Occipital lobe (tissue), 2 donors: ENCODE data around the gene MGST3. TPM values are rescaled to one million over a fixed set of nuclear protein-coding genes. Genes with fewer than 3 reads are reported as not detected.
"Not testable (repeated sequence)": the region's sequence is repeated elsewhere in the genome, so short reads cannot be mapped to it uniquely, and the experiment has no call there.

Source experiments
- DNase-seq: peaks from one replicate; lab custom pipeline; 2025; lab: John Stamatoyannopoulos, UW
- total RNA-seq: library from RNA; depleted of rRNA; stranded (reverse); fragments of >200 nt; gene quantifications from one replicate; pipeline ENCODE4 v1.2.3, GENCODE V29; 2014

The MGST3 gene
- total RNA-seq, 1 donor from 2014 or later: 200 TPM

GRCh38 chr1:165629151-165629550, 1.9 kb upstream of the MGST3 start:
- no peak for DNase-seq

GRCh38 chr1:165629848-165630628, 996 bp upstream of the MGST3 start:
- DNase-seq: no peak

- DNase-seq: peak; percentile 66
Measured at GRCh38 chr1:165631342-165632151, 513 bp downstream of the MGST3 start.

GRCh38 chr1:165632152-165632469, 1.1 kb downstream of the MGST3 start:
- DNase-seq: no peak

- DNase-seq: no peak
Measured at GRCh38 chr1:165632491-165632890, 1.5 kb downstream of the MGST3 start.

GRCh38 chr1:165633614-165634013, 2.6 kb downstream of the MGST3 start:
- DNase-seq: no peak

GRCh38 chr1:165634154-165634921, 3.3 kb downstream of the MGST3 start:
- DNase-seq: no peak

- DNase-seq: no peak
Measured at GRCh38 chr1:165635329-165635728, 4.3 kb downstream of the MGST3 start.

GRCh38 chr1:165635823-165636222, 4.8 kb downstream of the MGST3 start:
- DNase-seq: no peak

GRCh38 chr1:165637427-165637826, 6.4 kb downstream of the MGST3 start:
- no peak for DNase-seq

GRCh38 chr1:165638211-165638610, 7.2 kb downstream of the MGST3 start:
- DNase-seq: not testable (repeated sequence)

- no peak for DNase-seq
Measured at GRCh38 chr1:165639821-165640623, 9.0 kb downstream of the MGST3 start.

GRCh38 chr1:165641231-165641987, 10.4 kb downstream of the MGST3 start:
- DNase-seq: no peak

GRCh38 chr1:165644064-165644735, 13.2 kb downstream of the MGST3 start:
- no peak for DNase-seq

- no peak for DNase-seq
Measured at GRCh38 chr1:165645654-165646366, 14.8 kb downstream of the MGST3 start.

- no peak for DNase-seq
Measured at GRCh38 chr1:165647517-165647916, 16.5 kb downstream of the MGST3 start.

GRCh38 chr1:165647970-165648369, 16.9 kb downstream of the MGST3 start:
- no peak for DNase-seq

- DNase-seq: no peak
Measured at GRCh38 chr1:165648919-165649572, 18.0 kb downstream of the MGST3 start.
